CD4-positive, alpha-beta T cell treated with Interleukin-2 at 100 ng/mL for 4 hours (primary cell): ENCODE measurements around the gene RPS21.
"Not testable (repeated sequence)": the region's sequence is repeated elsewhere in the genome, so short reads cannot be mapped to it uniquely, and the experiment has no call there.

Source experiments
- DNase-seq: peaks from one replicate; pipeline ENCODE4 v3.0.0-alpha.2; 2020; ENCODE audit warnings: low spot score

Gene RPS21

GRCh38 chr20:62365814-62366369, 21.0 kb upstream of the RPS21 start:
- no peak for DNase-seq

- no peak for DNase-seq
These were observed 20.4 kb upstream of the RPS21 start for GRCh38 chr20:62366370-62367135.

DNA sequence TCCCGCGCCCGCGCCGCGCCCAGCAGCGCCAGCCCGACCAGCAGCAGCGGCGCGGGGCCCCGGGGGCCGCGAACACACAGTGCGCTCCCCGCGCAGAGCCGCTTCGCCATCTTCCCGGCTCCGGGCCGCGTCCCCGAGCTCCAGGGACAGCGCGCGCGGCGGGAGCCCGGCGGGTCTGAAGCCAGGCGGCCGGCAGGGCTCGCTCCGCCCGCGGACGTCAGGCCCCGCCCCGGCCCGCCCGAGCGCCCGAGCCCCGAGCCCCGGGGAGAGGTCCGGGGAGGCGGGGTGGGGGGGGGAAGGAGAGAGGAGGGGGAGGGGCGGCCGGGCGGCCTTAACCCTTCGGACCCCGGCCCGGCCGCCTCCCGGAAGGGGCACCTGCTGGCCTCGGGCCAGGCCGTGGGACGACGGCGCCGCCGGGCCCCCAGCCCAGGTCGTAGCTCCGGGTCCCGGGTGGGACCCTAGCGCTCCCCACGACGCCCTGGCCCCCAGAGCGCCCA, 19.7 kb upstream of the RPS21 start, which contains the start of gene LAMA5:
Gene LAMA5, minus strand, starts transcription at position 177 of the 497 bp plus-strand sequence. Its CDS starts 67 bp downstream, at position 110.
- no peak for DNase-seq

- DNase-seq: no peak
These were observed 19.1 kb upstream of the RPS21 start for GRCh38 chr20:62367633-62368391.

- DNase-seq: no peak
These were observed 18.4 kb upstream of the RPS21 start for GRCh38 chr20:62368392-62368975.

DNA sequence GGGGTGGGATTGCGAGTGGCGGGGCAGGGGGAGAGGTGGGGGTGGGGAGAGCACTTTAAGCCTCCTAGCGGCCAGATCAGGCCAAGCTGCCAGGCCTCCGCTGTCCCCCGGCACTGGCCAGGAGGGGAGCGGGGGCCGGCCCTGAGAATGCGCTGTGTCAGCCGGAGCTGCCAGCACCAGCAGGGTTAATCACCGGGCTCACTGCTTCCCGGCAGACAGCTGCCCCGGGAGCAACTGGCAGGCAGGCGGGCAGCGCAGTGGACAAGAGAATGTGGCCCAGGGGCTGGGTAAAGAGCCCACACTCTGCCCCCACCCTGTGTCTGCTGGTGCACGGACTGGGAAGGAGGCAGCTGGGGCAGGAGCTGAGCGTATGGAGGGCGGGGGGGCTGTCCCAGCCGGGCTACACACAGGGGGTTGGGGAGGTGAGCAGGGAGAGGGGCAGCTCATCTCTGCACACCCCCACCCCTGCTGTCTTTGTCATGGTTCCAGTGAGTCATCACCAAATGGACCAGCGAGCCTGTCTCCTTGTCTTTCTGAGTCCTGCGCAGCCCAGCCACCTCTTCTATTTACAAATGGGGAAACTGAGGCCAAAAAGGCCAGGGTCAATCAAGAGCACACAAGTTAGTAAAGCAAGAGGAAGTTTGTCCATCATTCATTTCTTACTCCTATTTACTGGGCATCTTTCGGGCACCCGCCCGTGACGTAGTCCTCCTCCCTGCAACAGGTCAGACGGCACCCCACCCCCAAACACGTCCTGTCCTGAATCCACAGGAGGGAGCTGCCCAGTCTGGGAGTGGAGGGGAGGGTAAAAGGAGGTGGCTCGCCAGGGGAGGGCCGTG, 17.7 kb upstream of the RPS21 start:
- no peak for DNase-seq

GRCh38 chr20:62369815-62370114, 17.1 kb upstream of the RPS21 start:
- no peak for DNase-seq

- DNase-seq: no peak
These were observed 16.6 kb upstream of the RPS21 start for GRCh38 chr20:62370115-62370806.

DNA sequence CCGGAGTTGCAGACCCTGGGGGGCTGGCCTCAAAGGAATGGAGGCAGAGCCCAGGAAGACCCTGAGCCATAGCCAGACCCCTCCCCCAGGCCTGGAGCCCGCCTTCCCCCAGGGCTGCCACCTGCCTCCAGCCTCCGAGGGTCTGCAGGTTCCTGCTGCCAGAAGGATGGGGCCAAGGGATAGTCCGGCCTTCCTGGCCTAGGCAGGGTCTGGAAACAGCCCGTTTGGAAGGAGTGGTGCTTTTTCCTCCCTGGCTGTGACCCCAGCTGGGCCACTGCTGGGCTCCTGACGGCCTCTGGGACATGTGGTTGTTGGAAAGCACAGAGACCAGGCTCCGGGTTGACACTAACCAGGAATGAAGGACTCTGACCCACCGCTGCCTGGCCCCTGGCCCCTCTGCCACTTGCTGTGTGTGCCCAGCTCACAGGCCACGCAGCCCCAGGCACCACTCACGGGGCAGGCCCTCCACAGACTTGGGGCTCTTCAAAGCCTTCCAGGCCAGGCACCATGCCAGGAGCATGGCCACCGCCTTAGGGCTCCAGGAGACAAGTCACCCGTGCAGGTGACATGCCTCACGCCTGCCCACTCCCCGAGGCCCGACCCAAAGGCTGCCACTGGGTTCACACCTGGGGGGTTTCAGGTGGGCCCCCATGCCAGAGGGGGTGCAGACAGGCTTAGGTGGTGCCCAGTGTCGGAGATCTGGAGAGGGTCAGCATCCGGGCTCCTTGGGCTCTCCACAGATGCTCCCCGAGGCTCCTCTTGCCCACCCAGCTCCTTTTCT, 15.9 kb upstream of the RPS21 start:
- no peak for DNase-seq

DNA sequence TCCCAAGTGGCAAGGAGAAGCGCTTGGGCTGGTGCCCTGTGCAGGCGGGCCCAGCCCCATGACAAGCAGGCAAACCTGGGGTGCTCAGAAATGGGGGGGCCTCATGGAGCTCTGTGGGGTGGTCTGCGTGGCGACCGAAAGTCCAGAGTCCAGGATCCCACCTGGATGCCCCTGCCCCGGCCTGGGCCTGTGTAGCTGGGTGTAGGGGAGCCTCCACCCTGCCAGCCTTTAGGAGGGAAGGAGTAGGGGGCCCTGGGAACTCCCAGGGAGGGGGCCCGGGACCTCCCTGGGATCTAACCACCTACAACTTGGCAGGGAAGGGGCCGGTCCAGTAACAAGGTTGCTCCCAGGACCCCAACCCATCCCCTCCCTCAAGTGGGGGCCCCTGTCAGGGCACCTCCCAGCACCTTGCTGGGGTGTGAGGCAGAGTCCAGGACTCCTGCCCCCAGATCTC, 15.3 kb upstream of the RPS21 start:
- DNase-seq: no peak

GRCh38 chr20:62372042-62372993, 14.6 kb upstream of the RPS21 start:
- no peak for DNase-seq

- DNase-seq: not testable (repeated sequence)
These were observed 13.2 kb upstream of the RPS21 start for GRCh38 chr20:62373631-62374179.

DNA sequence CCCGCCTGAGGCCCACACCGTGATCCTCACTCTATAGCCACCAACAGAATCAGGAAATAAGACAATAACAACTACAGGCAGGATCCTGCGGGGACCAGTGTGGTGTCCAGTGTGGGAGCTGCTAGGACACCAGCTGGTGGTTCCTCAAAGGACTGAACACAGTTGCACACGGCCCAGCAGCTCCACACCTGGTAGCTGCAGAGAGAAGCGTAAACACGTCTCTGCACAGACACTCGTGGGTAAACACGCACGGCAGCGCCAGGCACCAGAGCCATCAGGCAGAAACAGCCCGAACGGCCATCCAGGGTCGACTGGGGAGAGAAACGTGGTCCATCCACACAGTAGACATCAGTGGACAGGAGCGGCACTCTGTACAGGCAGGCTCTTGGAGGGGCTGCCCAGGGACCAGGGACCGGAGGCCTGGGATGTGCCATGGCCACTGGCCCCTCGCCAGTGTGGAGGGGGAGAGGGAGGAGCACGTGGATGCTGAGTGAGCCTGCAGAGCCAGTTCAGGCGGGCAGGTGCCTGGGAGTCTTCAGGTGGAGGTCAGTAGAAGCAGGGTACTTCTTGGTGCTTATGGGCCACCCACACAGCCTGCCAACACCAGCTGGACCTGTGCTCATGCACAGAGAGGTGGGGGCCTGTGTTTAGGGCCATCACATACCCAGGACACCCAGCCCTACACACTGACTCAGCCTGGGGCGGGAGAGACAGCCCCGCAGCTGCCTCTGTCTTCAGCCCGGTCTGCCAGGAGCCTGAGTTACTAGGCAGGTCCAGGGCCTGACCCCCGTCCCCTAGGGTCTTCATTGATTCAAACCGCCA, 12.4 kb upstream of the RPS21 start:
- no peak for DNase-seq

GRCh38 chr20:62376112-62377063, 10.5 kb upstream of the RPS21 start:
- DNase-seq: no peak

GRCh38 chr20:62377064-62377461, 9.8 kb upstream of the RPS21 start:
- DNase-seq: no peak

- no peak for DNase-seq
These were observed 9.2 kb upstream of the RPS21 start for GRCh38 chr20:62377615-62378178.
